ENCODE results near the gene N4BP2L2. TPM values are rescaled to one million over a fixed set of nuclear protein-coding genes. Genes with fewer than 3 reads are reported as not detected.

Gene N4BP2L2
- total RNA-seq, 1 donor: 220 TPM

GRCh38 chr13:32408296-32409000 lies 130.1 kb downstream of the N4BP2L2 start:
- H3K27me3 ChIP-seq (ENCODE audit: insufficient read depth, low read length): no peaks in the 10 kb centered on the region
- peaks cover 5% of the 10 kb centered on the region for H3K4me1 ChIP-seq (ENCODE audit: insufficient read depth, low read length)
- H3K9me3 ChIP-seq (ENCODE audit: low read depth, low read length): no peaks in the 10 kb centered on the region
- no peak overlapping the region for H3K4me3 ChIP-seq (ENCODE audit: low read length)

DNA sequence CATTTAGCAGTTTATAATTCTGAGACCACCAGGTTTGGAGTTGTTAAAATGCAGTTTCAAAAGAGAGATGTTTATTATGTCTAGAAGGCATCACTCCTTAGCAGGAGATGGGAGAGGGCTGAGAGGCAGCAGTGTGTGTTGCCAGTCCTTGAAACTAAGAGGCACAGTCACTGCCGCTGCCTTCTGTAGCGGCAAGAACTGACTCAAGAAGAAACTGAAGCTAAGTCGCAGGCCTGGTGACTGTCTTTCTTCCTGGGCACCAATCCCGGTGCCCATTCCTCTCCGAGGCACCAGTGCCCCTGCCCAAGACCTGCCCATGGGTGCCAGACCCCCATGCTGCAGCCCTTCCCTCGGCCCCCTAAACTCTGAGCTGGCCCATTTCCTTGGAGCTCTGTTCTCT lies 130.7 kb downstream of the N4BP2L2 start:
- peaks cover 5% of the 10 kb centered on the region for H3K4me1 ChIP-seq (ENCODE audit: insufficient read depth, low read length)
- H3K9me3 ChIP-seq (ENCODE audit: low read depth, low read length): no peaks in the 10 kb centered on the region
- H3K27me3 ChIP-seq (ENCODE audit: insufficient read depth, low read length): no peaks in the 10 kb centered on the region
- H3K4me3 ChIP-seq (ENCODE audit: low read length): no peak overlapping the region

GRCh38 chr13:32403108-32403507 lies 135.5 kb downstream of the N4BP2L2 start:
- Histone ChIP-seq H3K9me3 (ENCODE audit: low read depth, low read length) (no peaks in the 10 kb centered on the region), H3K4me3 (ENCODE audit: low read length) (no peak overlapping the region), H3K4me1 (ENCODE audit: insufficient read depth, low read length) (no peaks in the 10 kb centered on the region), H3K27me3 (ENCODE audit: insufficient read depth, low read length) (no peaks in the 10 kb centered on the region)

DNA sequence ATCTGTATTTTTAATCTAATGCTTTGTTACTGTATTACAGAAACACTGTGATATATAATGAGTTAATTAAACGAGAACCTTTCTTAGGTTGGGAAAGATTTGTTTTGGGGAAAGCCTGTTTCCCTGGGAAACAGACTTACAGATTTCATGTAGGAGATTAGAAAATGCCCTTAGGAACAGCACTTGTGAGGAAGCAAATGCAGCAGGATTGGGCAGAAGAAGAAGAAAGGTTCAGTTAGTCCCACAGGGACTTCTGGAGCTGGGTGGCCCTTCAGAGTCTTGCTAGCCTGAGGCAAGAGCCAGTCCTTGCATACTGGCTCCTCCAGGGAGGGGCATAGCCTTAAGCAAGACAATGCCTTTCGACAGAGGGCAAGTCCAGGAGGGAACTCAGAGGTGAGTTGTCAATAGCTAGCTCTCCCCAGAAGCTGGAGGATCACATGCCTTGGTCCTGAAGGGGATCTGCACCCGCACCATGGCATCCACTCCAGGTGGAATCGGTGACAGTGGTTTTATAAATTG lies 147.4 kb downstream of the N4BP2L2 start:
- Histone ChIP-seq H3K9me3 (ENCODE audit: low read depth, low read length) (no peaks in the 10 kb centered on the region), H3K4me3 (ENCODE audit: low read length) (no peak overlapping the region), H3K4me1 (ENCODE audit: insufficient read depth, low read length) (peaks cover 6% of the 10 kb centered on the region), H3K27me3 (ENCODE audit: insufficient read depth, low read length) (no peaks in the 10 kb centered on the region)

DNA sequence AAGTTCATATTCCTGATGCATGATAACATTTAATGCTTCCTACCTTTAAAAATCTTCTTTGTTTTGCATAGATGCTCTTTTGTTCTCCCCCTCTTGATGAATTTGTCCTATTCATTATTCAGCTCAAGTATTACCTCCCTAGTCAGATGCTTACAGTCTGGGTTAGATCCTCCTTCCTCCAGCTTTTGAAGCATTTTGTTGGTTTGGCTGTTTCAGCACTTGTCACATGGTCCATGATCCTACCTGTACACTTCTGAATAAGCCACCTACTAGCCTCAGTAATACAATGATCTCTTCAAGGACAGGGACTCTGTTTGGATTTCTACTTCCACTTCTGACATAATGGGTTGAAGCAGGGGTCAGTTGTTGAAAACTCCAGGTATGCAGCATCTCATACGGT lies 148.1 kb downstream of the N4BP2L2 start:
- no peak overlapping the region for H3K4me3 ChIP-seq (ENCODE audit: low read length)
- H3K4me1 ChIP-seq (ENCODE audit: insufficient read depth, low read length): peaks cover 6% of the 10 kb centered on the region
- H3K27me3 ChIP-seq (ENCODE audit: insufficient read depth, low read length): no peaks in the 10 kb centered on the region
- H3K9me3 ChIP-seq (ENCODE audit: low read depth, low read length): no peaks in the 10 kb centered on the region

DNA sequence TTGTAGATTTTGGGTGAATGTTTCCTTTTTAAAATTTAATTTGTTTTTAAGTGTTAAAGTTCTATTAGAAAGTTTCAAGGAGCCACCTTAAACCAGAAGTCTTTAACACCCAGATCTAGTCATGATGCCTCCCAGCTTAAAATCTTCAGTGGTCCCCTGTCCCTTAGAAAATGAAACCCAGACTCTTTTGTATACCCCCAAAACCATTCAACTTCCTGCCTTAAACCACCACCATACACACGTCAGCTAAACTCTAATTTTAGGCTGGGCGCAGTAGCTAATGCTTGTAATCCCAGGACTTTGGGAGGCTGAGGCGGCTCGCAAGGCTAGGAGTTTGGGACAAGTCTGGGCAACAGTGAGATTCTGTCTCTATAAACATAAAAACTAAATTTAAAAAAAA lies 148.5 kb downstream of the N4BP2L2 start:
- no peaks in the 10 kb centered on the region for H3K9me3 ChIP-seq (ENCODE audit: low read depth, low read length)
- no peaks in the 10 kb centered on the region for H3K27me3 ChIP-seq (ENCODE audit: insufficient read depth, low read length)
- peaks cover 6% of the 10 kb centered on the region for H3K4me1 ChIP-seq (ENCODE audit: insufficient read depth, low read length)
- H3K4me3 ChIP-seq (ENCODE audit: low read length): no peak overlapping the region

DNA sequence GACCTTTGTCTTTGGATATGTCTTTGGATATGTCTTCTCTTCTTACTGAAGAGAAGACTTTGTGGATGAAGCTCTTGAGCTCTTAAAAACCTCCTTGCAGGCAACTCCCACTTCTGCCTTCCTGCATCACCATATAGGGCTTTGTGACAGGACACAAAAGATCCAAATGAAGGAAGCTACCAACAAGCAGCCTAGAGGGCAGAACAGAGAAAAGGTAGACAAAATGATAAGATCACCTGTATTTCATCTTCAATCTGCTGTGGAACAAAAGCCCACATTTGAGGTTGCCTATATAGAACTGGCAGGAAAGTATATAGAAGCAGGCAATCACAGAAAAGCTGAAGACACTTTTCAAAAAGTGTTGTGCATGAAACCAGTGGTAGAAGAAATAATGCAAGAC lies 153.2 kb downstream of the N4BP2L2 start:
- no peaks in the 10 kb centered on the region for H3K27me3 ChIP-seq (ENCODE audit: insufficient read depth, low read length)
- H3K4me3 ChIP-seq (ENCODE audit: low read length): no peak overlapping the region
- peaks cover 6% of the 10 kb centered on the region for H3K4me1 ChIP-seq (ENCODE audit: insufficient read depth, low read length)
- H3K9me3 ChIP-seq (ENCODE audit: low read depth, low read length): no peaks in the 10 kb centered on the region

- H3K9me3 ChIP-seq (ENCODE audit: low read depth, low read length): no peaks in the 10 kb centered on the region
- no peak overlapping the region for H3K4me3 ChIP-seq (ENCODE audit: low read length)
- H3K4me1 ChIP-seq (ENCODE audit: insufficient read depth, low read length): peaks cover 1% of the 10 kb centered on the region
- no peaks in the 10 kb centered on the region for H3K27me3 ChIP-seq (ENCODE audit: insufficient read depth, low read length)
Observed at GRCh38 chr13:32384702-32385101, 153.9 kb downstream of the N4BP2L2 start.

DNA sequence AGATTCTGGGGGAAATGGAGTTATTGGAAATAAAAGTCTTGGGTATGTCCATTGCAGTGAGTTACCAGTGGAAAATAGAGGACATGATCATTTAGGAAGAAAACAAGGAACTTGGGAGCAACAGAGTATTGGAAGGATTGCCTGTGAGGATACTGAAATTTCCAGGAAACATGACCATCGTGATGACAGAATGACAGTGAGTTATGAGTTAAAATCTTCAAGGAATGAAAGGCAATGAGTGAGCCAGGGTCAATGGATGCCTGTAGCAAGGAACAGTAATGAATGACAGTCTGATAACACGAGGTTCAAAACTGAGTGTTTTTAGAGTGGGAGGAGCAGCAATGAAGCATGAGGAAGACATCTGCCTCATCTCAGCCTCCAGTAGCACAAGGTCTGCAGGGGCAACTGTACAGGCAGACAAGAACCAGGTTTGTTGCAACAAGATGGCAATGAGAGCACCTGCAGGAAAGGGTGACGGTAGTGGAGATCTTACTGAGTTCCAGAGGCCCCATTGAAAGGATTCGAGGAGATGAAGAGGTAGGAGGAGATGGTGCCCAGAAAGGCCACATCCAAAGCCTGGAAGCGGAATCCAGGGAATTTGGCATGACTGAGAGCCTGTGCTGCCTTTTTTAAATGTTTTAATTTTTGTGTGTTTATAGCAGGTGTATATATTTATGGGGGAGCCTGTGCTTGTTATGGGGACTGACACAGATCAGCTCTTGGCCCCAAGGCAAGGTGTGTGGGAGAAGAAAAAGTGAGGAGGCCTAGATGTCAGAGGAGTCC lies 154.6 kb downstream of the N4BP2L2 start:
- no peaks in the 10 kb centered on the region for H3K4me1 ChIP-seq (ENCODE audit: insufficient read depth, low read length)
- no peak overlapping the region for H3K4me3 ChIP-seq (ENCODE audit: low read length)
- no peaks in the 10 kb centered on the region for H3K27me3 ChIP-seq (ENCODE audit: insufficient read depth, low read length)
- H3K9me3 ChIP-seq (ENCODE audit: low read depth, low read length): no peaks in the 10 kb centered on the region

Other genes with a start within 250 kb of the N4BP2L2 start
- not detected for gene ZAR1L, start 223.4 kb downstream of the N4BP2L2 start, total RNA-seq
- gene BRCA2, start 223.3 kb downstream of the N4BP2L2 start, total RNA-seq: 4.4 TPM
- gene N4BP2L1, start 110.7 kb downstream of the N4BP2L2 start, total RNA-seq: 45.2 TPM
- 59.5 TPM for gene PDS5B, start 47.7 kb upstream of the N4BP2L2 start, total RNA-seq